Astrocyte of the cerebellum (primary cell): ENCODE results near the gene CDC6.
"Not testable (repeated sequence)": the region's sequence is repeated elsewhere in the genome, so short reads cannot be mapped to it uniquely, and the experiment has no call there.

Experiments used
- DNase-seq: peaks from one replicate; pipeline ENCODE4 v3.0.0-alpha.2; 2011; ENCODE audit warnings: low read depth
- H3K4me3 ChIP-seq: 2 replicates; pipeline ENCODE4 v1.5.1; 2011; ENCODE audit warnings: mild to moderate bottlenecking, low read depth, low read length, moderate library complexity
- in situ Hi-C: cut with HindIII; loops from 2 replicates; pipeline ENCODE4 v1.10.0; 2017; ENCODE audit warnings: low sequenced_read_pairs
- TF ChIP-seq, protein P1 (sequence below): IDR thresholded peaks from 2 replicates; pipeline ENCODE4 v1.5.1; 2012; ENCODE audit warnings: low read length, low read depth, moderate library complexity, mild to moderate bottlenecking; ENCODE audit errors: missing control alignments

The CDC6 gene

DNA sequence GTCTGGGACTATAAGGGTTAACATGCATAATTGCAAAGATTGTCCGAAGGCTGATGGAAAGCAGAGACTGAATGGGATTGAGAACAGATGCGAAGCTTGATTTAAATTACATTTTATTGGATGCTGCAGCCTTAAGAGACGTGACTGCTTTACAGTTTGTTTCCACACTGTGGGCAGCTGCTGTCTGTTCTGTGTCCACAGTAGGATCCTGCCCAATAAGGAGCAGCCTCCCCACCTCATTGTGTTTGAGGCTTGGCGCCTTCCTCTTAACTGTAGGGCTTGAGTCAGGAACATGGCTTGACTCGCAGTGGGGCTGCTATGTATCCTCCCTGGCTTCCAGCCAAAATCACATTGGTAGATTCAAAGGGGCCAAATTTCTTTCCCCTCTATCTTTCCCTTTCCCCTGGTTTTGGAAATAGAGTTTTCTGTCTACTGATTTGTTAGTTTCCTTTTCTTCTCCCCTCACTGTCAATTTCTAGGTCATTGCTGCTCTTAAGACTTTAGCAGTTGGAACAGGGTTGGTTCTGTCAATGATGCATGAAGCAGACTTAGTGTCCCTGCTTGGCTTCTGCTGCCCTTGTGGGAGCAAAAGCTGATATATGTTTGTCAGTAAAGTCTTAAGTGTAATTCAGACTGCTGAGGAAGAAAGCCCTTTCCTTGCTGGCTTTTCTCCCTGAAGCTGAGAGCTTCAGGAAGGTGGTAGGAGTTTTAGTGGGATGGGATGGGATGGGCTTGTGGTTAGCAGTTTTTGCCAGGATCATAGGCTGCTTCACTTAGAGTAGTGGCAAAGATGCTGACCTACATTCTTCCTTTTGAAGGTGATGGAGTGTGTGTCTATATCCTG is 16.3 kb downstream of the CDC6 start:
- peak; percentile 66 for DNase-seq
- TF ChIP-seq, protein P1, sequence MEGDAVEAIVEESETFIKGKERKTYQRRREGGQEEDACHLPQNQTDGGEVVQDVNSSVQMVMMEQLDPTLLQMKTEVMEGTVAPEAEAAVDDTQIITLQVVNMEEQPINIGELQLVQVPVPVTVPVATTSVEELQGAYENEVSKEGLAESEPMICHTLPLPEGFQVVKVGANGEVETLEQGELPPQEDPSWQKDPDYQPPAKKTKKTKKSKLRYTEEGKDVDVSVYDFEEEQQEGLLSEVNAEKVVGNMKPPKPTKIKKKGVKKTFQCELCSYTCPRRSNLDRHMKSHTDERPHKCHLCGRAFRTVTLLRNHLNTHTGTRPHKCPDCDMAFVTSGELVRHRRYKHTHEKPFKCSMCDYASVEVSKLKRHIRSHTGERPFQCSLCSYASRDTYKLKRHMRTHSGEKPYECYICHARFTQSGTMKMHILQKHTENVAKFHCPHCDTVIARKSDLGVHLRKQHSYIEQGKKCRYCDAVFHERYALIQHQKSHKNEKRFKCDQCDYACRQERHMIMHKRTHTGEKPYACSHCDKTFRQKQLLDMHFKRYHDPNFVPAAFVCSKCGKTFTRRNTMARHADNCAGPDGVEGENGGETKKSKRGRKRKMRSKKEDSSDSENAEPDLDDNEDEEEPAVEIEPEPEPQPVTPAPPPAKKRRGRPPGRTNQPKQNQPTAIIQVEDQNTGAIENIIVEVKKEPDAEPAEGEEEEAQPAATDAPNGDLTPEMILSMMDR = no peak
- H3K4me3 ChIP-seq = no peak overlapping the region
- in situ Hi-C loops = loop anchor here (5.0 kb wide), 2 partner anchors 48 to 113 kb away; partner anchors contain the start of gene TOP2A

- in situ Hi-C loops = loop anchor here (5.0 kb wide), 2 partner anchors 48 to 113 kb away; partner anchors contain the start of gene TOP2A
- peak; percentile 79 for DNase-seq
- H3K4me3 ChIP-seq = not testable (repeated sequence)
These were observed 16.8 kb downstream of the CDC6 start for GRCh38 chr17:40304552-40304863.

DNA sequence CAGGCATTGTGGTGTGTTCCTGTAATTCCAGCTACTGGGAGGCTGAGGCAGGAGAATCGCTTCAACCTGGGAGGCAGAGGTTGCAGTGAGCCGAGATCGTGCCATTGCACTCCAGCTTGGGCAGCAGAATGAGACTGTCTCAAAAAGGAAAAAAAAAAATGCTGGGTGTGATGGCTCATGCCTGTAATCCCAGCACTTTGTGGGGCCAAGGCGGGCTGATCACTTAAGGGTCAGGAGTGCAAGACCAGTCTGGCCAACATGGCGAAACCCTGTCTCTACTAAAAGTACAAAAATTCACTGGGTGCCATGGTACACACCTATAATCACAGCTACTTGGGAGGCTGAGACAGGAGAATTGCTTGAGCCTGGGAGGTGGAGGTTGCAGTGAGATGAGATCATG is 17.2 kb downstream of the CDC6 start:
- H3K4me3 ChIP-seq, DNase-seq: not testable (repeated sequence)
- in situ Hi-C loops = loop anchor here (5.0 kb wide), 2 partner anchors 47 to 112 kb away; partner anchors contain the start of gene TOP2A

GRCh38 chr17:40306395-40306794 is 18.7 kb downstream of the CDC6 start:
- in situ Hi-C loops = no loop called here
- TF ChIP-seq, protein P1 = no peak
- H3K4me3 ChIP-seq = no peak overlapping the region
- no peak for DNase-seq

GRCh38 chr17:40307001-40307730 is 19.5 kb downstream of the CDC6 start:
- TF ChIP-seq, protein P1 = no peak
- no peak for DNase-seq
- no peak overlapping the region for H3K4me3 ChIP-seq
- in situ Hi-C loops = no loop called here

DNA sequence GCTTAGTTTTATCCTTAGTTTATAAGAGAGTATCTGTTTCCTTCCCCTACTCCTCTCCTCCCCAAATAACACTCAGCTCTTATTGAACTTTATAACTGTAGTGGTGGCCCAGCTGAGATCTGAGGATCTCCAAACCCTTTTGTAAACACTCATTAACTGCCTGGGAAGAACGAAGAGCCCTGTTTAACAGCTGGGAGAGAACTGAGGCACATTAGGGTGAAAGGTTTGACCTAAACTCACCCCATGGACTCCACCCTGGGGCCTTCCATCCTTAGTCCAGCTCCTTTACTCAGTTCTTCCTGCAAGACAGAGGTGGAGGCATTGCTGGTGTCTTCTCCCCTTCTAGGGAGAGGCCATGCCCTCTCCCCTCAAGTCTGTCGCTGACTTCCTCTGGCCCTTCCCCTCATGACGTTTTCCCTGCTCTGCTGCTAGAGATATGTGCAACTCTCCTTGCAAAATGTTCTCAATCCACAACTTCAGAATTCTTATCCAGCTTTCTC is 20.1 kb downstream of the CDC6 start:
- DNase-seq = no peak
- in situ Hi-C loops = no loop called here
- H3K4me3 ChIP-seq = no peak overlapping the region
- TF ChIP-seq, protein P1 = no peak

DNA sequence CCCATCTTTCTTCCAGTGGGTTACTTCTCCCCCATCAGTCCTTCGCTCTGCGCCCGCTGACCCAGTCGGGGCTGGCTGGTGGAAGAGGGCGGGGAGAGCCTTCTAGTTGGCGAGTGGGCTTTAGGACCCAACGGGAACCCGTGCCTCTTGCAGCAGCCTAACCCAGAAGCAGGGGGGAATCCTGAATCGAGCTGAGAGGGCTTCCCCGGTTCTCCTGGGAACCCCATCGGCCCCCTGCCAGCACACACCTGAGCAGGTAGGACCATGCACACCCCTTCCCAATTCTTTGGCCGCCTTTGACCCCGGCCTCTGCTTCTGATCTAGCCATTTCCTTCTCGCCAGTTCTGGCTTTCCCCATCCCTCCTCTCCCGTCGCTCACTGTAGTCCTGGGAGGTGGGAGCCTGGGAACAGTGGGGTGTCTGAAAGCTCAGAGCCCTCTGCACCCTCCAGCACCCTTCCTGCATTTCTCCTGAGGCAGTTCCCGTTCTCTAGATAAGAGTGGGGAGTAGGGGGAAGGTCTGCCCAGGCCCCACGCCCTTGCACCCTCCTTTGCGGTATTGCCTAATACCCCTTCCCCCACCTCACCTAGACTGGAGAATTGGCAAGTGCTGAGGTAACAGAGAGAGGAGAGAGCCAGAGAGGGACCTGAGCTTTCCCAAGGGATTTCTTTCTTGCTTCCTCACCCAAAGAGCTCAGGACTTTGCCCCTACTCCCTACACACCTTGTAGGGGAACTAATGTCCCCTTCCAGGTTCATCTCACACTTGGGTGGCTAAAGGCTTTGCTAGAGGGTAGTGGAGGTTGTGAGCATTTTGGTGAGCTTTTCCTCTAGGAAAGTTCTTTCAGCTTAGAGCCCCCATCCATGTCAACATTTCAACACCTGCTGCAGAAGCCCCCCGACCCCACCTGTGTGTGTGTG is 21.6 kb downstream of the CDC6 start, which contains the start of gene RARA:
Gene RARA (plus strand): TSS at position 150 of the 918 bp plus-strand sequence. CDS start 22,039 bp downstream, outside the sequence.
- H3K4me3 ChIP-seq = peak within 1 kb of the TSS; percentile 40
- in situ Hi-C loops = no loop called here
- TF ChIP-seq, protein P1 = no peak
- no peak for DNase-seq
